KG1 (cell line): Measurements from ENCODE around the gene GABRR2.

Experiments used
- DNase-seq: peaks from one replicate; lab custom pipeline; 2025; lab: John Stamatoyannopoulos, UW

The GABRR2 gene

GRCh38 chr6:89291256-89291819, 23.8 kb downstream of the GABRR2 start:
- no peak for DNase-seq

GRCh38 chr6:89290401-89291155, 24.5 kb downstream of the GABRR2 start:
- no peak for DNase-seq

DNA sequence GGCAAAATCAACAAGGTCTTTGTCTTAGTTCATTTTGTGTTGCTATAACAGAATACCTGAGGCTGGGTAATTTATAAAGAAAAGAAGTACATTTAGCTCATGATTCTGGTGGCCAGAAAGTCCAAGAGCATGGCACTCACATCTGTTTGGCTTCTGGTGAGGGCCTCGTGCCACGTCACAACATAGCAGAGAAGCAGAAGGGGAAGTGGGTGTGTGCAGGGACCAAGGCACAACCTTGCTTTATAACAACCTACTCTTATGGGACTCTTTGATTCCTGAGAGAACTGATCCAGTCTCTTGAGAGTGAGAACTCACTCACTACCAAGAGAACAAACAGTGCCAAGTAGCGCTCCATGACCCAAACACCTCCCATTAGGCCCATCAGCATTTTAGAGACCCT, 25.4 kb downstream of the GABRR2 start:
- DNase-seq, result no peak

DNA sequence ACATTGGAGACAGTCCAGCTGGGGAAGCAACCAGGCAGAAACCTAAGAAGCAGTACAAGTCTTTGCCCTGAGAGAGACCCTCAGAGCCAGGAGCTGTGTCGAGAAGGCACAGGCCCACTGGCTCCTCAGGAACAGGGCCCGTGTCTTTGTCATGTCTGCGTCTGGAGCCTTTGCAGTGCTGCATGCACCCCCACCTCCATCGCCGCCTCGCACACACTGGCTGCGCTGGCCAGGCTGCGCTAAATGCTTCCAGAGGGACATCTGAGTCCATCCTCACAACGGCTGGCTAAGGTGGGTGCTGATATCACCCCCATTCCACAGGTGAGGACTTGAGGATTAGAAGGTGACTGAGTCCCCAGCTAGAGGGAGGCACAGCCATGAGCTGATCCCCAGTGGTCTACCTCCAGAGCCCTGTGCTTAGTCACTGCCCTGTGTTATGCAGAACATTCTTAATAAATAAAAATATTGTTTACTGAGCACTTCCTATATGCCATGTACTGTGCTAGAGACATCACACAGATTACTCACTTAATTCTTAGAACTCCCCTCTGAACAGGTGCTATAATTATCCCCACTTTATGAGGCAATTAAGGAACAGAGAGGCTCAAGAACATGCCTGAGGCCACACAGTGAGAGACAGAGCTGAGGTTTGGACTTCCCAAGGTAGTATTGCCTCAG, 27.6 kb downstream of the GABRR2 start:
- DNase-seq, result no peak

DNA sequence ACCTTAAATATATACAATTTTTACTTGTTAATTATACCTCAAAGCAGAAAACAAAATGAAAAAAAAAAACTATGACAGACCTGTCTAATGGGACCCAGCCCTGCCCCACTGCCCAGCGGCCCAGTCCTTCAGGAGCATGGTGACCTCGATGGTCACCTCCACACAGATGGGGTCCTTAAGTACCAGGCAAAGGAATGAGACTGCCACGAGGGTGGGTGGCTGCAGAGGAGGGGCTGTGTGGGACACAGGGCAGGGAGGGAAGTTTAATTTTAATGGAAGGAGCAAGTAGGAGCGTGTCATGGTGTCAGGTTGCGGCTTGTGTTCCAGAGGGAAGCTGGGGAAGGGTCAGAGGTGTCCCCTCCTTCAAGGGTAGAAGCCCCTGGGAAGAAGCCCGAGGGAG, 28.6 kb downstream of the GABRR2 start:
- no peak for DNase-seq

DNA sequence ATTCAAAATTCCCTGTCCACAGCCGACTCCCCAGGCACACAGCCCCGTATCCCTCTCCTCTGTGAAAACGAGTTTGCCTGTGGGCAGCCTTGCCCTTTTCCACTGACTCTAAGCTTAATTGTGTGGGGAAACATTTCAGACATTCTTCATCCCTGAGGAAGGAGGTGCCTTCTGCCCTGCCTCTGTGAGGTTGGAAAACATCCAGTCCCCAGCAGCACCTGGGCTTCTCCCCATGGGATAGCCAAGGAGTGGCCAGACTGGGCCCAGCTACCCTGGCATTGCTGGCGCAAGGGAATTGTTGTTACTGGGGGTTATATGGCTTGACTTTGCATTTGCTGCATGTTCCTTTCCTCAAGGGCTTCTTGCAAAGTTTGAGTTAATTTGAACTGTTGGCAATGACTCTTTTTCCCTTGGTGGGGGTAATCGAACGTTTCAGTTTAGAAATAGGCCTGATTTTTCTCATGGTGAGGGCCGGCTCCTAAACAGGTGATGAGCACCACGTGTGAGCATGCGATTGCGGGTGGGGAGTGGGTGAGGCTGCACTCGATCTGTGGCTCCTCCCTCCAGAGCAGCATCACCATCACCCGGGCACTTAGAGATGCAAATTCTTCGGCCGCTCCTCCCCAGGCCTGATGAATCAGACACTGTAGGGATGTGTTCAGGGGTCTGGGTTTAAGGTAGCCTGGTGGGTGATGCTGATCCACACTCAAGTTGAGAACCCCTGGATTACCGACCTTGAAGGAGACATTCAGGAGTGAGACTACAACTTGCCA, 29.9 kb downstream of the GABRR2 start:
- DNase-seq, result no peak

DNA sequence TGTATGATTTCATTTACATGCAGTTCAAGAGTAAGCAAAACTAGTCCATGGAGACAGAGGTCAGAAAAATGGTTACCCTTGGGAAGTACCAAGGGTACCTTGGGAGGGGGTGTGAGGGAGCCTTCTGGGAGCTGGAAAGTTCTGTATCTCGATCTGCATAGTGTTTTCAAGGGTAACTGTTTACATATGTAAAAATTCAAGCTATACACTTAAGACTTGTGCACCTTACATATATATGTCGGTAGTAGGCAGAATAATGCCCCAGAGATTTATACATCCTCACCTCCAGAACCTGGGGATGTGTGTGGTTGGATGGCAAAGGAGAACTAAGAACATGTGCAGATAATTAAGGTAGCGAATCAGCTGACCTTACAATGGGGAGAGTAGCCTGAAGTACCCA, 31.0 kb downstream of the GABRR2 start:
- no peak for DNase-seq

DNA sequence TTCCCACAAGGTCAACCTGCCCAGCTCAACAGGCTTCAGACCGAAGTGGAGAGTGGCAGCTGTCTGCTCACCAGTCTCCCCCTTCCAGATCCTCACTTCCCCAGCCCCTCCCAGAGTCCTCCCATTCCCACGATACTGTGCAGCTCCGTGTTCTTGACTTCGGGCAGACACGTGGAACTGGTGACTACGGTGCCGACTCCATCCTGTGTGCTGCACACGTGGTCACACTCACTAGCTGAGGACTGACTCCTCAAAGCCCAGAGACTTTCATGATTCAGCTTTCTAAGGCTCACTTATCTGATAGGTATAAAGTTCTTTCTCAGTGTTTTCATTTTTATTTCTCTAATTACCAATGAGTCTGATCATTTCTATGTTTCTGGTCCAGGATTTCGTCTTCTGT, 32.4 kb downstream of the GABRR2 start:
- no peak for DNase-seq

- no peak for DNase-seq
Measured at GRCh38 chr6:89281779-89282246, 33.3 kb downstream of the GABRR2 start.

DNA sequence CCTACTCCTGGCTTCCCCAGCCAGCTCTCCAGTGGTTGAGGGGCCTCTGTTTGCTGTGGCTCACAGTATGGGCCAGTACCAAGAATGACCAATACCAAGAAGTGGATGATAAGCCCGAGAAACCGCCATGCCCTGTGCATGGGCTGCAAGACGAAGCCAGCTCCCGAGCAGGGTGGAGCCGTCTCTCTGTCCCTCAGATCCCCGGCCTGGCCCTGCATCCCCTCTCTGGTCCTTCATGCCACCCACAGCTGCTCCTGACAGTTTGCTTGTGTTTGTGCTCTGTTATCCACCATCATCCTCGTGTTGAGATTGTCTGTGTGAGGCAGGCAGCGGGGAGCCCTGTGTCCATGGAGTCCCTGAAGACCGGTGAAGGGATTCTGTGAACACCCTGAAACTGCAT, 36.1 kb downstream of the GABRR2 start:
- no peak for DNase-seq

- no peak for DNase-seq
Measured at GRCh38 chr6:89275900-89276299, 39.2 kb downstream of the GABRR2 start.

- no peak for DNase-seq
Measured at GRCh38 chr6:89273816-89274215, 41.3 kb downstream of the GABRR2 start.

GRCh38 chr6:89272596-89272995, 42.5 kb downstream of the GABRR2 start:
- DNase-seq, result no peak

GRCh38 chr6:89270951-89271721, 44.0 kb downstream of the GABRR2 start:
- peak; percentile 34 for DNase-seq

DNA sequence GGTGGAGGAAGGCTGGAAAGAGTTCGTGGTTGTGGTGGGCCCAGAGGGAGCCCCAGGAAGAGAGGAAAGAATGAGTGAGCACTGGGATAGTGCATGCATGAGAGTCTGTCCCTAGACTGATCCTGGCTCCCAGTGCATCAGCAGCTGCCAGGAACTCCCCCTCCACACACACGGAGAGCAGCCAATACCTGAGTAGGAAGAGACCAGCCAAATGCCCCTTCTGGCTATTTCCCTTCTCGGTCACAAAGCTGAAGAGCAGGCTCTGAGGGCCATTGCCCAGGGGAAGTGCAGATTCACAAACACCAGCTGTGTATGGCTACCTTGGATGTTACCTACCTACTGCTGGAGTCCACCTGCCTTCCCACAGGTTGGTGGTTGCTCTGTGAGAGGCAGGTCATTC, 45.1 kb downstream of the GABRR2 start:
- DNase-seq, result no peak

GRCh38 chr6:89269252-89269651, 45.8 kb downstream of the GABRR2 start:
- DNase-seq, result no peak

DNA sequence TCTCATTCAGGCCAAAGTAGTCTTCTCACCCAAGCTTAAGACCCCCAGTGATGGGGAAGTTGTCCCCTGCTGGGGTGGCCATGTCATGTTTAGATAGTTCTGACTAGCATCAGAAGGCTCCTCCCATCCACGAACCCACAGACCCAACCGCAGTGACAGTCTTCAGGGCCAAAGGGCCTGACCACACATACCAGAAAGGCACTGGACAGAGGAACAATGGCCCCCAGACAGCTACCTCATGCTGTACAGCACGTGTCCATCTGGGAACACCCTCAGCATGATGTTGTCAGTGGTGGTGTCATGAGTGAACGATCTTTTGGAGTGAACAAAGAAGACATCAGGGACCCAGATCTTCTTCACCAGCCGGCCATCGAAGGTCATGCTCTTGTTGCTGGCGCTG, 46.3 kb downstream of the GABRR2 start:
- no peak for DNase-seq

- no peak for DNase-seq
Measured at GRCh38 chr6:89267918-89268317, 47.2 kb downstream of the GABRR2 start.

GRCh38 chr6:89264296-89264695, 50.8 kb downstream of the GABRR2 start:
- DNase-seq, result no peak

DNA sequence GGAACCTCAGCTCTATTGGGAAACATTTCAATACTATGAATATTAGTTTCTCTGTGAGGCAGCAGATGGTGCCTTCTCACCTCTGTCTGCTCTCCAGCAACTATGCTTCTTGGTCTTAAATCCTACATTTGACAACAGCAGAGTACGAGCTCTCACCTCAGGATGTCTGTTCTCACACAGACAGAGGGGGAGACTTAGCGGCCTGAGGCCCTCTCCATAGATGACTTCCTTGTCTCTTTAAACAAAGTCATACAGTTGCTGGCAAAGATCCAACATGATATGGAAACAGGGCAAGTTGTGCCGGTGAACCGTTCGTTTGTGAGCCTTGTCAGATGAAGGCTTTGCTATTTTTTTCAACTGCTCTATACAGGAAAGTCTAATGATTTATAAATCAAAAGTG, 54.3 kb downstream of the GABRR2 start:
- peak; percentile 15 for DNase-seq

DNA sequence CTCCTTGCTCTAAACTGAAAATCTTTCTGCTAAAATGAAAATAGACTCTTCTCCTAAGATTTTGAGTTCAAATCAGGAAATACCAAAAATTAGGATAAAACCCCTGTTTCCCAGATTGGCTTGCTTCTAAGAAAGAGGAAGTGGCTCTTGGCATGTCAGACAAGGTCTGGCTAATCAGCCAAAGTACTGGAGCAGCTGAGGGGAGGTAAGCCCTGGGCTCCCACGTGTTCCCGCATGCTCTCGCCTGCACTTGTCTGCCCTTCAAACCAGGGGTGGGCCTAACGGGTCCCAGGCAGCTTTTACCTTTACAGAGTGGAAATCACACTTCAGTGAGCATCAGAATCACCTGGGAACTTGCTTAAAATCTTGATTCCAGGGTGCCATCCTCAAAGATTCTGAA, 54.8 kb downstream of the GABRR2 start:
- DNase-seq, result no peak

- DNase-seq, result no peak
Measured at GRCh38 chr6:89258912-89259311, 56.2 kb downstream of the GABRR2 start.
